MCF 10A (cell line): ENCODE data around the gene GRM7. TPM values are rescaled to one million over a fixed set of nuclear protein-coding genes. Genes with fewer than 3 reads are reported as not detected.

Source experiments
- BruUV-seq: library from RNA; stranded (reverse); fragments of 400-500 nt; replicated peaks from 2 replicates; lab custom pipeline; 2021; lab: Mats Ljungman, UMichigan
- CTCF ChIA-PET: fragments of 300-600 bp; sonication (Branson Sonifier 250); formaldehyde crosslinking; extraction: SDS; loops from one replicate; lab custom pipeline; 2021; ENCODE audit warnings: antibody characterized with exemption, inconsistent platforms; lab: Yijun Ruan, JAX
- POLR2A ChIA-PET: fragments of 300-600, 350-650 bp; sonication (Branson Sonifier 250); formaldehyde crosslinking; extraction: SDS; loops from one replicate; lab custom pipeline; 2020; ENCODE audit warnings: antibody characterized with exemption, inconsistent platforms; lab: Yijun Ruan, JAX
- DNase-seq: peaks from one replicate; pipeline ENCODE4 v3.0.0-alpha.2; 2018; ENCODE audit not compliant: unreplicated experiment
- H3K27ac Mint-ChIP-seq: one replicate; pipeline ENCODE4 v1.8.0; 2022; ENCODE audit warnings: mild to moderate bottlenecking, low read depth, mixed read lengths; ENCODE audit not compliant: unreplicated experiment
- H3K27me3 Mint-ChIP-seq: one replicate; pipeline ENCODE4 v1.8.0; 2022; ENCODE audit warnings: mixed read lengths; ENCODE audit not compliant: insufficient read depth, unreplicated experiment
- H3K36me3 Mint-ChIP-seq: one replicate; pipeline ENCODE4 v1.8.0; 2022; ENCODE audit warnings: mild to moderate bottlenecking, moderate library complexity, mixed read lengths; ENCODE audit not compliant: insufficient read depth, unreplicated experiment
- H3K4me1 Mint-ChIP-seq: one replicate; pipeline ENCODE4 v1.8.0; 2022; ENCODE audit warnings: mixed read lengths; ENCODE audit not compliant: insufficient read depth, unreplicated experiment
- H3K4me3 Mint-ChIP-seq: one replicate; pipeline ENCODE4 v1.8.0; 2022; ENCODE audit warnings: mild to moderate bottlenecking, moderate library complexity, mixed read lengths; ENCODE audit not compliant: unreplicated experiment
- H3K9me3 Mint-ChIP-seq: one replicate; pipeline ENCODE4 v1.8.0; 2022; ENCODE audit warnings: mixed read lengths; ENCODE audit not compliant: unreplicated experiment
- intact Hi-C: fragments of 100-400 bp; cut with micrococcal nuclease; formaldehyde crosslinking; loops from 2 replicates; pipeline ENCODE4 v1.14.1; 2022
- total RNA-seq: library from RNA; stranded (reverse); gene quantifications from 2 replicates; pipeline ENCODE4 v1.2.3, GENCODE V29; 2022
- TF ChIP-seq, protein P1 (sequence below): fragments of 200-600 bp; IDR thresholded peaks from one replicate; pipeline ENCODE4 v1.8.0; 2022; ENCODE audit warnings: antibody characterized with exemption, mild to moderate bottlenecking; ENCODE audit not compliant: unreplicated experiment

The GRM7 gene
- total RNA-seq, 1 experiment from 2014 or later = not detected

- Mint-ChIP-seq H3K36me3 (no peaks in the 10 kb centered on the region), H3K27ac (no peak overlapping the region), H3K4me1 (no peaks in the 10 kb centered on the region), H3K9me3 (peaks cover 16% of the 10 kb centered on the region), H3K27me3 (no peaks in the 10 kb centered on the region), H3K4me3 (no peak overlapping the region)
- intact Hi-C loops = no loop called here
- POLR2A ChIA-PET = no interaction called here
- CTCF ChIA-PET = no interaction called here
- BruUV-seq = no TSS peak
- no peak for DNase-seq
- TF ChIP-seq, protein P1, sequence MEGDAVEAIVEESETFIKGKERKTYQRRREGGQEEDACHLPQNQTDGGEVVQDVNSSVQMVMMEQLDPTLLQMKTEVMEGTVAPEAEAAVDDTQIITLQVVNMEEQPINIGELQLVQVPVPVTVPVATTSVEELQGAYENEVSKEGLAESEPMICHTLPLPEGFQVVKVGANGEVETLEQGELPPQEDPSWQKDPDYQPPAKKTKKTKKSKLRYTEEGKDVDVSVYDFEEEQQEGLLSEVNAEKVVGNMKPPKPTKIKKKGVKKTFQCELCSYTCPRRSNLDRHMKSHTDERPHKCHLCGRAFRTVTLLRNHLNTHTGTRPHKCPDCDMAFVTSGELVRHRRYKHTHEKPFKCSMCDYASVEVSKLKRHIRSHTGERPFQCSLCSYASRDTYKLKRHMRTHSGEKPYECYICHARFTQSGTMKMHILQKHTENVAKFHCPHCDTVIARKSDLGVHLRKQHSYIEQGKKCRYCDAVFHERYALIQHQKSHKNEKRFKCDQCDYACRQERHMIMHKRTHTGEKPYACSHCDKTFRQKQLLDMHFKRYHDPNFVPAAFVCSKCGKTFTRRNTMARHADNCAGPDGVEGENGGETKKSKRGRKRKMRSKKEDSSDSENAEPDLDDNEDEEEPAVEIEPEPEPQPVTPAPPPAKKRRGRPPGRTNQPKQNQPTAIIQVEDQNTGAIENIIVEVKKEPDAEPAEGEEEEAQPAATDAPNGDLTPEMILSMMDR = no peak
Measured at GRCh38 chr3:7260975-7261374, 400.1 kb downstream of the GRM7 start.

- Mint-ChIP-seq H3K9me3 (peaks cover 7% of the 10 kb centered on the region), H3K27ac (no peak overlapping the region)
Measured at GRCh38 chr3:7263347-7264195, 402.7 kb downstream of the GRM7 start.

DNA sequence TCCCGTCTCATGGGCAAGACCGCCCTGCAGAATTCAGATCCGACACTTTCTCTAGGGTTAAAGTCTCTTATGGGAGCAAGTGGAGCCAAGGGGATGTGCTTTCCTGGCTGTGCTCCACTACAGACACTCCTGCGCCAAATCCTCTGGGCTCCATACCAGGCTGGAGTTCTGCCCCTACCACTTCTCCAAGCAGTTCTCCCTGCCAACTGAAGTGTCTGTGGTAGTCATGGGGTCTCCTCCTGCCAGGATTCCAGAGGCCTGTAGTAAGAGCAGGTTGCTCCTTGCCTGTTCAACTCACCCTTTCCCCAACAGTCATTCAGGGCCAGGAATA is 403.2 kb downstream of the GRM7 start:
- ChIA-PET POLR2A (no interaction called here), CTCF (no interaction called here)
- TF ChIP-seq, protein P1 = no peak
- Mint-ChIP-seq H3K9me3 (peaks cover 7% of the 10 kb centered on the region), H3K4me1 (no peaks in the 10 kb centered on the region), H3K36me3 (no peaks in the 10 kb centered on the region), H3K27ac (no peak overlapping the region), H3K27me3 (no peaks in the 10 kb centered on the region), H3K4me3 (no peak overlapping the region)
- no TSS peak for BruUV-seq
- intact Hi-C loops = no loop called here
- DNase-seq = no peak

More at GRCh38 chr3:7263347-7264195, 402.7 kb downstream of the GRM7 start:
- Mint-ChIP-seq H3K27me3 (no peaks in the 10 kb centered on the region), H3K4me1 (no peaks in the 10 kb centered on the region), H3K36me3 (no peaks in the 10 kb centered on the region), H3K4me3 (no peak overlapping the region)
- TF ChIP-seq, protein P1 = no peak
- BruUV-seq = no TSS peak
- no peak for DNase-seq
- POLR2A ChIA-PET = no interaction called here
- CTCF ChIA-PET = no interaction called here
- intact Hi-C loops = no loop called here

DNA sequence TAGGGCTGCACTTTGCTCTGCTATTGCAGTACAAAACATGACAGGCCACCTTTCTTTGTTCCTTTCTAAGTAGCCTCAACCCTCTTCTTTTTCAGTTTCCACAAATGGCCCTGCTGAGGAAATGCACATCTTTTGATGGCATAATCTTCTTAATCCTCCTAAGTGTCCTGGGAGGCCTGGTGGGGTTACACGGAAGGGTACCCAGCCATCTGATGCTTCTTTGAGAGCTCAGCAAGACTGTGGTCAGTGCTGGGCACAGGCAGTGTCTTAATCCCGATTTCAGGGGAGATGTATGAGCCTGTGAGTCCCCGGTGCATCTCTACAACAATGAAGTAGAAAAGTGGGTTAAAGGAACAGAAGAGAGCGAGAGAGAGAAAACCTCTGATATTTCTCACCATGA is 404.8 kb downstream of the GRM7 start:
- DNase-seq = no peak
- Mint-ChIP-seq H3K27me3 (no peaks in the 10 kb centered on the region), H3K4me3 (no peak overlapping the region), H3K36me3 (no peaks in the 10 kb centered on the region), H3K4me1 (no peaks in the 10 kb centered on the region), H3K9me3 (peaks cover 7% of the 10 kb centered on the region), H3K27ac (no peak overlapping the region)
- intact Hi-C loops = no loop called here
- ChIA-PET CTCF (no interaction called here), POLR2A (no interaction called here)
- TF ChIP-seq, protein P1 = no peak
- no TSS peak for BruUV-seq
